COLO668 (cell line): ENCODE data around the gene TENT4B.
"Not testable (repeated sequence)": the region's sequence is repeated elsewhere in the genome, so short reads cannot be mapped to it uniquely, and the experiment has no call there.

ENCODE experiments used
- DNase-seq: peaks from one replicate; lab custom pipeline; 2025; ENCODE audit not compliant: unreplicated experiment; lab: John Stamatoyannopoulos, UW

TENT4B gene

DNA sequence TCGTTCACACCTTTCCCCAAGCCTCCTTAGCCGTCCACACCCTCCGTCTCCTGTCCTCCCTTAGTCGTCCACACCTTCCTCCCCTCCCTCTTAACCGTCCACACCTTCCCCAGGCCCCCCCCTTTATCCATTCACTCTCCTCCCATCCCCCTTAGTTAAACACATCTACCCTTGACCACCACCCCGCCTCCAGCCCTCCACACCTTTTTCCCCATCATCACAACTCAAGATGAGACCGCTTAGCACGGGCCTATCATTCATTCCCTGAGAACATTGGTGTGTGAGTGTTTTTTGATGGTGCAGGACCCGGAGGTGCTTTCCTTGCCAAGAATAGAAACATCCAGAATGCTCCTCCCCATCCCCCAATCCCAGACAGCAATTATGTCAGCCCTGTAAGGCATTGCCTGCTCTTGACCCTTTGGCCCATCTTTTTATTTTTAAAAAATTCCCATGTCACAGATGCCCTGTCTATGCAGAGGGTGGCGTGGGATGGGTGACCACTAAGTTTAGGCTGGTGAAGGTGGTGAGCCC lies 1.4 kb downstream of the TENT4B start:
- no peak for DNase-seq

DNA sequence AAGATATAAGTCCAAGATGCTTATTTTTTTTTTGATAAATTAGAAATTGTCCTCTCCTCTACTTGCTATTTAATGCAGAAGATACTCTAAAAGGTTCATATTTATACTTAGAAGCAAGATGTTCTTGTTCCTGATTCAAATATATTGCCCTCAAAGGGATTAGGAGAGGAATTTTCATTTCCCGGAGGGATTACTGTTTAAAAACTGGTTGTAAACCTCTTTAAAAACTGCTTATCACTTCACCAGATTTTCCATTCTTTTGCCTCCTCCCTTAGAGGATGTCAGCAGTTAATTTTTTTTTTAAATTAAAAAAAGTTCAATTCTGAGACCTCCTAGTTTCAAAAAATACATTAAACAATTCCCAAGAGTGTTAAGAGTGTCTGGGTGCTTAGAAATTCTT lies 2.8 kb downstream of the TENT4B start:
- DNase-seq, result no peak

DNA sequence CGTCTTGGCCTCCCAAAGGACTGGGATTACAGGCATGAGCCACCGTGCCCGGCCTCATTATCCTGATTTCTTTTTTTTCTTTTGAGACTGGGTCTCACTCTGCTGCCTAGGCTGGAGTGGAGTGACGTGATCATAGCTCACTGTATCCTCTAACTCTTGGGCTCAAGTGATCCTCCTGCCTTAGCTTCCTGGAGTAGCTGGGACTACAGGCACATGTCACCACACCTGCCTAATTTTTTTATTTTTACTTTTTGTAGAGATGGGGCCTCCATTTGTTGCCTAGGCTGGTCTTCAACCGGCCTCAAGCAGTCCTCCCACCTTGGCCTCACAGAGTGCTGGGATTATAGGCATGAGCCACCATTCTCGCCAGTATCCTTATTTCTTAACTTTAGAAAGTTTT lies 3.5 kb downstream of the TENT4B start:
- DNase-seq, result no peak

DNA sequence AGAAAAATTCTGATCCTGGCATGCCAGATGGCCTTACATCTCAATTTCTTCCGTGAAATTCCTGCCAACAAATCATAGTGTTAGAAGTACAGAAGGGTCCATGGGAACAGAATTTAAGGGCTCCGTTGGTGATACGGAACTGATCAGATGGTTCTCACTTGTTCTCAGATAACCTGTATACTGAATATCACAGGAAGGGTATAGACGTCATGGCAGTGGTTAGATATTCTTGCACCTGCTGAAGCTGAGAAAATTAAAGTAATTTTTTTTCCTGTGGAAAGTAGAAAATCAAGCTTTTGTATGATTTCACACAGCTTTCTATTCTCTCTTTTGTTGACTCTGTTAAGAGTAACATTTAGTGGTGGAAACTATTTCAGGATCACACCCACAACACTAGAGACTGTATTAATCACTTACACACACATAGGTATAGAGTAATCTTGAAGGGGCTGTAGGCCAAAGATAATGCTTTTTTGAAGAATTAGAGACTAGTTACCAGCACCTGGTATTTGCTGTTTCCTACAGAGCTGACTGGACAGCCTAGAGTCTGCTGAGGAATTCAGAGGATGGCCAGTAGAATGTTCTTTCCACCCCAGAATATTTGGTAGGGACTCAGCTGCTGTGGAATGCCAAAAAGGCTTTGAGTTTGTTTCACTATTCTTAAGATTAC lies 7.5 kb downstream of the TENT4B start:
- no peak for DNase-seq

DNA sequence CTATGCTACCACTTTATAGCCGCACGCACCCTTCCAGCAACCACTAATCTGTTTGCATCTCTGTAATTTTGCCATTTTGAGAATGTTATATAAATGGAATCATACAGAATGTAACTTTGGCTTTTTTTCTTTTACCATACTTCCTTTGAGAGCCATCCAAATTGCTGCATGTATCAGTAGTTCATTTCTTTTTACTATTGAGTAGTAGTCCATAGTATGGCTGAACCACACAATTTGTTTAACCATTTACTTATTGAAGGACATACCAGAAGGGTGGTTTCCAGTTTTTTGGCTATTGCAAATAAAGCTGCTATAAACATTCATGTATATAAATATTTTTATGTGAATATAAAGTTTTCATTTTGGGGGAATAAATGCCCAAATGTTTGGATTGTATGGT lies 8.8 kb downstream of the TENT4B start:
- DNase-seq, result no peak

DNA sequence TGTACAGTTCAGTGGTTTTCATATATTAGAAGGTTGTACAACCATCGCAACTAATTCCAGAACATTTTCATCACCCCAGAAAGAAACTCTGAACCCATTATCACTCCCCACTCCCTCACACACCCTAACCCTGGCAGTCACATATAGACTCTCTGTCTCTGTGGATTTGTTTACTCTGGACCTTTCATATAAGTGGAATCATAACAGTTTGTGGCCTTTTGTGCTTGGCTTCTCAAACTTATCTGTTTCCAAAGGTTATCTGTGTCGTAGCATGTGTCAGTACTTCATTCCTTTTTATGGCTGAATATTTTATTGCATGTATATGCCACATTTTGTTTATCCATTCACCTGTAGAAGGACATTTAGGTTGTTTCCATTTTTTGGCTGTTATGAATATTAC lies 12.4 kb downstream of the TENT4B start:
- DNase-seq, result no peak

DNA sequence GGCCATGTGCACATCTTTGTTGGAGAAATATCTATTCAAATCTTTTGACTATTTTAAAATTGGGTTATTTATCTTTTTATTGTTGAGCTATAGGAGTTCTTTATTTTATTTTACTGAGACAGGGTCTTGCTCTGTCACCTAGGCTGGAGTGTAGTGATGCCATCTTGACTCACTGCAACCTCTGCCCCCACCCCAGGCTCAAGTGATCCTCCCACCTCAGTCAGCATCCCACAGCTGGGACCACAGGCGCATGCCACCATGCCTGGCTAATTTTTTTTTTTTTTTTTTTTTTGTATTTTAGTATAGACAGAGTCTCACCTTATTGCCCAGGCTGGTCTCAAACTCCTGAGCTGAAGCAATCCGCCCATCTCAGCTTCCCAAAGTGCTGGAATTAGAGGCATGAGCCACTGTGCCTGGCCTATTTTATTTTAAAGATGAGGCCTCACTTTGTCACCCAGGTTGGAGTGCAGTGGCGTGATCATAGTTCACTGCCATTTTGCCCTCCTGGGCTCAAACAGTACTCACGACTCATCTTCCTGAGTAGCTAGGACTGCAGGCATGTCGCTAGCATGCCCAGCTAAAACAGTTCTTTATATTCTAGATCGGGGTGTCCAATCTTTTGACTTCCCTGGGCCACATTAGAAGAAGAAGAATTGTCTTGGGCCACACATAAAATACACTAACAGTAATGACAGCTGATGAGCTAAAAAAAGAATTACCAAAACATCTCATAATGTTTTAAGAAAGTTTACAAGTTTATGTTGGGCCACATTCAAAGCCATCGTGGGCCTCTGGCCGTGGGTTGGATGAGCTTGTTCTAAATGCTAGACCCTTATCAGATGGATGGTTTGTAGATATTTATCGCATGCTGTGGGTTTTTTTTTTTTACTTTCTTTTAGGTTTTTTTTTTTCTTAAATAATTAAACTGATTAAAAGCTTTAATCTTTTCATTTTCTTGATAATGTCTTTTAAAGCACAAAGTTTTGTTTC lies 13.7 kb downstream of the TENT4B start:
- no peak for DNase-seq

DNA sequence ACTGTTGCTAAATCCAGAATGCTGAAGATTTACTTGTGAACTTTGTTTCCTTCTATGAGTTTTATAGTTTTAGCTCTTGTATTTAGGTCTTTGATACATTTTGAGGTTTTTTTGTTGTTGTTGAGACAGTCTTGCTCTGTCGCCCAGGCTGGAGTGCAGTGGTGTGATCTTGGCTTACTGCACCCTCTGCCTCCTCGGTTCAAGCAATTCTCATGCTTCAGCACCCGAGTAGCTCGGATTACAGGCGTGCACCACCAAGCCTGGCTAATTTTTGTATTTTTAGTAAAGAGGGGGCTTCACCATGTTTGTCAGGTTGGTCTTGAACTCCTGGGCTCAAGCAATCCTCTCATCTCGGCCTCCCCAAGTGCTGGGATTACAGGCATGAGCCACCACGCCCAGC lies 14.4 kb downstream of the TENT4B start:
- DNase-seq, result no peak

DNA sequence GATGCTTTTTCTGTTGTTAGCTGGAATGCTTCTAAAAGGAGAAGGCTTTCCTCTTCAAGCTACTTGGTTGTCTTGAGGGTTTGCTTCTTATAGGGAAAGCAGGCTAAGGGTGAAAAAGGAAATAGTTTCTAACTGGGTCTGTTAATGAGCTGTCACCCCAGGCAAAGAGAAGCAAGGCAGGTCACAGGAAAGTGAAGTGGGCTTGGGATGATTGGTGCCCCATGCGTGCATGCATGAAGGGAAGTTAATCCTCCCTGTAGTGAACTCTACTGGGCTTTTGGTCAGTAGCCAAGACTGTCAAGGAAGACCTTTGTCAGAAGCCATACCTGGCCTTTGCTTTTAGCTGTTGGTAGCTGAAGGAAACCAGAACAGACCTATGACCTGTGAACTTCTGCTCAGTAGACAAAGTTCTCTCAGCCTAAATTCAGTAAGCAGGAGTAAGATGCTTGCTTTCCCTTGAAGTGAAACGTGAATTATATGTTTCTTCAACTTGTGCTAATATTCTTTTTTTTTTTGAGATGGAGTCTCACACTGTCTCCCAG lies 16.5 kb downstream of the TENT4B start:
- DNase-seq, result no peak

DNA sequence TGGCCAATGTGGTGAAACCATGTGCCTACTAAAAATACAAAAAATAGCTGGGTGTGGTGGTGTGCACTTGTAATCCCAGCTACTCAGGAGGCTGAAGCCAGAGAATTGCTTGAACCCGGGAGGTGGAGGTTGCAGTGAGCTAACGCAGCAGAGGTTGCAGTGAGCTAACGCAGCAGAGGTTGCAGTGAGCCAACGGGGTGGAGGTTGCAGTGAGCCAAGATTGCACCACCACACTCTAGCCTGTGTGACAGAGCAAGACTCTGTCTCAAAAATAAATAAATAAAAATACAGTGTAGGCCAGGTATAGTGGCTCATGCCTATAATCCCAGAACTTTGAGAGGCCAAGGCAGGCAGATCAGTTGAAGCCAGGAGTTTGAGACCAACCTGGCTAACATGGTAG lies 18.7 kb downstream of the TENT4B start:
- DNase-seq, result not testable (repeated sequence)

DNA sequence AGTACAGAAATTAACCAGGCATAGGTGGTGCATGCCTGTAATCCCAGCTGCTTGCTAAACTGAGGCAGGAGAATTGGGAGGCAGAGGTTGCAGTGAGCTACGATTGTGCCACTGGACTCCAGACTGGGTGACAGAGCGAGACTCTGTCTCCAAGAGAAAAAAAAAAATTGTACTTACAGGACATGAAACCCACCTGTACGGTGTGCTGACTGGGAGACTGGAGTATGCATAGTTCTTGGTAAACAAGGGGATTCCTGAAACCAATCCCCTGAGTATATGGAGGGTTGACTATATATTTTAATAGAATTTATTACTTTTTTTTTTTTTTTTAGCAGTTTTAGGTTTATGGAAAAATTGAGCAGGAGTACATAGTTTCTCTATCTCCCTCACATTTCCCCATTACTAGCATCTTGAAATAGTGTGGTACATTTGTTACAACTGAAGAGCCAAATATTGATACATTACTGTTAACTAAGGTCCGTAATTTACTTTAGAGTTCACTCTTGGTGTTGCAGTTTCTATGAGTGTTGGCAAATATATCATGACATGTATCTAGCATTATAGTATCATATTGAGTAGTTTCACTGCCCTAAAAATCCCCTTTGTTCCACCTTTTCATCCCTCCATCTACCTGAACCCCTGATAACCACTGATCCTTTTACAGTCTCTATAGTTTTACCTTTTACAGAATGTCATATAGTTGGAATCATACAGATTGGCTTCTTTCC lies 19.3 kb downstream of the TENT4B start:
- no peak for DNase-seq

DNA sequence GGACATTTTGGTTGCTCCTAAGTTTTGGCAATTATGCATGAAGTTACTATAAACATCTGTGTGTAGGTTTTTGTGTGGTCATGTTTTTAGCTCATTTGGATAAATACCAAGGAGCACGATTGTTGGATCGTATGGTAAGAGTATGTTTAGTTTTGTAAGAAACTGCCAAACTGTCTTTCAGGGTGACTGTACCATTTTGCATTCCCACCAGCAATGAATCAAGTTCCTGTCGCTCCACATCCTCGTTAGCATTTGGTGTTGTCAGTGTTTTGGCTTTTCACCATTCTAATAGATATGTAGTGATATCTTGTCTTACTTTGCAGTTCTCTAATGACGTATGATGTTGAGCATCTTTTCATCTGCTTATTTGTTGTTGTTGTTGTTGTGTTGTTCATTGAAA lies 20.2 kb downstream of the TENT4B start:
- DNase-seq, result no peak

DNA sequence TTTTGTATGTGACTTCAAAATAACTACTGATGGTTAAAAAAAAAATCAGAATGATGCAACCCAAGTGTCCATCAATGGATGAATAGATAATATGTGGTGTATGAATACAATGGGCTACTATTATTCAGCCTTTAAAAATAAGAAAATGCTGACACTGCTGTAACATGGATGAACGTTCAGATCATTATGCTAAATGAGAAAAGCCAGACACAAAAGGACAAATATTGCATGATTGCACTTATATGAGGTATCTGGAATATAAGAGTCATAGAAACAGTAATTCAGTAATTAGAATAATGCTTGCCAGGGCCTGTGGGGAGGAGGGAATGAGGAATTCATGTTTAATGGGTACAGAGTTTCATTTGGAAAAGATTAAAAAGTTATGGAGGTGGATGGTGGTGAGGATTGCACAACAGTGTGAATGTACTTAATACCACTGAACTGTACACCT lies 25.4 kb downstream of the TENT4B start:
- DNase-seq, result no peak

DNA sequence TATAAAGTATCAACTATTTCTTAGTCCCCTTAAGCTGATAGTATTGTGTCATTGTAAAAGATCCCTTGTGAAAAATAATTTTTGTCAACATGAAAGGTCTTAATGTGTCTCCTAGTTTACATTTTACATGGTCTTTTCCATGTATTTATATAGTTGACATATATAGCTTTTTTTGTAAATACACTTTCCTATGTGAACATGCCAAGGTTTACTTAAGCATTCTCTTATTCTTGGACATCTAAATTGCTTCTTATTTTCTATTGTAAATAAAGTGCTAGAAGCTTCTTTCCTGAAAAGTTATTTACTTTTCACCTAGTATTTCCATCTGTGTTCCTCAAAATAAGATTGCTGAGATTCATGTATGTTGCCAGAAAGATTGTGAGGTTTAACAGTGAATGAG lies 29.3 kb downstream of the TENT4B start:
- no peak for DNase-seq

DNA sequence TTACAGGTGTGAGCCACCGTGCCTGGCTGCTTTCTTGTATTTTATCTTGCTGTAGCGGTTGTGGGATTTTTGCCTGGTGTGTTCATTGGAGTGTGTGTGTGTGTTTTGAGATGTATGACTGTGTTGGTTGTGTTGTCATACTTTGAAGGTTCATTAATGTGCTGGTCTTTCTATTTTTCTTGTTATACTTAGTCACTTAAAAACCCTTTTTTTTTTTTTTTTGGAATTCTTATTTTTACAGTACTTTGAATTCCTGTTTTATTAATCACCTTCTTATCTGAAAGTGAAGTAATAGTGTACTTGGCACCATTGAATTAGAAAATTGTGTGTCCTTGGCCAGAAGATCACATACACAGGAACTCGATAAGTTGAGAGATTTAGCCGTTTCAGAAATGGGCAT lies 30.2 kb downstream of the TENT4B start:
- DNase-seq, result no peak

DNA sequence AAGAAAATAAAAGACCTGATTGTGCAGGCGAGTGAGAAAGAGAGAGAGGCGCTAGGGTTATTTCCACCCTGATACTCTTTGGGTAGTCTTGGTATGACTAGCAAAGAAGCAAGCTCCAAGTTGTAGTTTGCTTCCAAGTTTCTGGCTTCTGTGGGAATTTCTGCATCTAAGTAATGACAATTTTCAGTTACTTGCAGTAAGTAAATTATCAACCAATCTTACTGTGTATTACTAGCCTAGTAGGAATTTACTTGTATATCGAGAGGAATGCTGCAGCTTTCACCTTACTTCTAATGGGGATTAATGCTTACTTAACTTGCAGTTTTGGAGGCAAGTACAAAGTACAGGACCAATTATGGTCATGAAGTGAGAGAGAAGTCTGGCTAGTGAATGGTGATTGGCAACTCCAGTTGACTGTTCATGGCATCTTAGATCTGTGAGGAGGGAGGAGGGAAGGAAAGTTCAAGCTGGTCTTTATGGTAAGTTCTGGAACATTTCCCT lies 31.9 kb downstream of the TENT4B start:
- DNase-seq, result no peak

DNA sequence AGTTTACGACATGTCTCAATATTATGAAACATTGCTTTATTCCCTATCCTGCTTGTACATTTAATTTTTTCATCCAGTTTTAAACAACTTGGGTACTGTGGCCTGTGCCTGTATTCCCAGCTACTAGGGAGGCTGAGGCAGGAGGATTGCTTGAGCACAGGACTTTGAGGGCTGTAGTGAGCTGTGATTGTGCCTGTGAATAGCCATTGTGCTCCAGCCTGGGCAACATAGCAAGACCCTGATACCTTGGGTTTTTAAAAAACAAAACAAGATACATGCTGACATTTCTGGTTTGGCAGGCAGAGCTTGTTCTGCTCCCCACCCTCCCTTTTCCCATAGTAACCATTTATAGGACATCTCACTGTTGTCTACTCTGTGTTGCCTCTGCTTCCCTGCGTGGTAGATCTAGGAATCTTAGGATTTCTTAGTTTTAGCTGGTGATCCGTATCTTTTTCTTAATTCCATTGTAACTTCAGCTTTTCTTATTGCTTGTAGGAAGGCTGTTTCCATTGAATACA lies 35.6 kb downstream of the TENT4B start:
- no peak for DNase-seq

DNA sequence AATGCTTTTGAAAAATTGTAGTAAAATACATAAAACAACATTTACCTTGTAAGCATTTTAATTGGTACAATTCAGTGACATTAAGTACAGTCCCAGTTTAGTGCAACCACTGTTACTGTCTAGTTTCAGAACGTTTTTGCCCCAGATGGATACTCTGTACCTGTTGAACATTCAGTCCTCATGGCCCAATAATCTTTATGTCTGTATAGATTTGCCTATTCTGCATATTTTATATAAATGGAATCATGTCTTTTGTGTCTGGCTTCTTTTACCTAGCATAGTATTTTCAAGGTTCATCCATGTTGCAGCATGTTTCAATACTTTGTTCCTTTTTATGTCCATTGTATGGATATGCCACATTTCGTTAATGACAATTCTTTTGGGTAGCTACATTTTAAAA lies 37.2 kb downstream of the TENT4B start:
- no peak for DNase-seq

DNA sequence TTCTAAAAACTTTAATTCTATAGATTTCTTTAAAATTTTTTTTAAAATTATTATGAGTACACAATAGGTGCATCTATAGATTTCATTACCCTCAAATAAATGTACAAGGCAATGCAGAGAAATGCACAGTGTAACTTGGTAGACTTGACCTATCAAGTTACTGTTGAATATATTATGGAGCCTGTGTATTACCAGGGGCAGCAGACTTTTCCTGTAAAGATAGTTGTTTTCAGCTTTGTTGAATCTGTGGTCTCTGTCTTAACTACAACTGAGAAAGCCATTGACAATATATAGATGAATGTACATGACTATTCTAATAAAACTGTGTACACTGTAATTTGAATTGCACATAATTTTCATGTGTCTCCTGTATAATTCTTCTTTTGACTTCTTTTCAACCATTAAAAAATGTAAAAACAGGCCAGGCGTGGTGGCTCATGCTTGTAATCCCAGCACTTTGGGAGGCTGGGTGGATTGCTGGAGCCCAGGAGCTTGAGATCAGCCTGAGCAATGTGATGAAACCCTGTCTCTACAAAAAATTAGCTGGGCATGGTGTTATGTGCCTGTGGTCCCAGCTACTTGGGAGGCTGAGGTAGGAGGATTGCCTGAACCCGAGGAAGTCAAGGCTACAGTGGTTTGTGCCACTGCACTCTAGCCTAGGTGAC lies 39.4 kb downstream of the TENT4B start:
- DNase-seq, result no peak

DNA sequence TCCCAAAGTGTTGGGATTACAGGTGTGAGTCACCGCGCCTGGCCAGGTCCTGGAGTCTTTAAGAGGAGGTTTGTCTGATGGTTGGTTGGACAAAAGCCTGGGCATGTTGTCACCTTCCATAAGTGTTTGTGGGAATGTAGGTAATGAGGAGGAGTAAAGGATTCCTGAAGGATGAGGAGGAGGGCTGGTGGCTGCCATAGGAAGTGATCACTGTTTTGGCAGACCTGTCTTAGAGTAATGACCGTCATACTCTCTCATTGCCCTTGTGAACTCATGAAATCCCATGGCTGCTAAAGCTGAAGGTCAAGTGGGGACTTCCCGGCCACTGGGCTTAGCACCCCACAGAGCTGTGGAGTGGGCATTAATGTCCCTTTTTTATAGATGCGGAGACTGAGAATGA lies 40.5 kb downstream of the TENT4B start:
- no peak for DNase-seq
